ENCODE data around the gene CSK.
A peak's percentile ranks its signal among the peaks of the same experiment; 100 is the strongest.

The CSK gene

GRCh38 chr15:74840851-74841775, 59.2 kb downstream of the CSK start:
- DNase-seq (ENCODE audit: low read depth in 1 of 2, low spot score in 1 of 2): no peak

DNA sequence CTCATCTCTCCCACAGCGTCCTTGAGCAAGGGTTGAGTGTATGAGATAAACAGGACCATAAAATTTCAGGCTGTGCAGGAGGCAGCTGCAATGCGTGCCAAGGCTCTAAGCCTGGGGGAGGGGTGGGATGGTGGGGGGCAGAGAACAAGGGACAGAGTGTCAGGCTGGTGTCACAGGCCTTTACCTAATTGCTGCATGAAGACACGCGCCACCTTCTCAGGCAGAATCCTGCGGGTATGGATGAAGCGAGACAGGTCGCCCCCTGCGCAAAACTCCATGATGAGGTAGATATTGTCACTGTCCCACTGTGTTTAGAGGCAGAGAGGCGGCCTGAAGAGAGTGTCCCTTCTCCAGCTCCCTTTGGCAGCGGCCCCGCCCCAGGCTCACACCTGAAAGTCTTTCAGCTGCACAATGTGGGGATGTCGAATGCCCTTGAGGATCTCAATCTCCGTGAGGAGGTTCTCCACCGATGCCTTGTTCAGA, 60.1 kb downstream of the CSK start:
- no peak for DNase-seq (ENCODE audit: low read depth in 1 of 2, low spot score in 1 of 2)

- DNase-seq (ENCODE audit: low read depth in 1 of 2, low spot score in 1 of 2): peak; percentile 89 to 93
Measured at GRCh38 chr15:74842581-74843444, 60.9 kb downstream of the CSK start, which contains the start of gene ULK3. ULK3 (minus strand) TSS chr15:74843156; CDS start chr15:74843105, 51 bp downstream.

DNA sequence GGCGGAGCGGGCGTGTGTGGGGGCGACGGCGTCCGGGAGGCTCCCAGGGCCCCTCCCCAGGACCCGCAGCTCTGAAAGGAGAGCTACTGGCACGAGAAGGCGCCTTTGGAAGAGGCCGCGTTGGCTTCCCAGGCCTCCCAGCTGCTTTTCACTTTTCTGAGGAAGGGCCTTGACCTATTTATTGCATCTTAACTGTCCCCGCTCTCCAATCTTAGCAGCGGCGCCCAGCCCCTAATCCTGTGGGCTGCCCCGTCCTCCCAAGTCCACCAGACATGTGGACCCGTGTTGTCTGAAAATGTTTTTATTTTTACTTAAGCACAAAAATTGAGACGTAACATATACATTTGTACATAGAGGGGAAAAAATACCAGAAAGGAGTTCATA, 61.6 kb downstream of the CSK start:
- DNase-seq (ENCODE audit: low read depth in 1 of 2, low spot score in 1 of 2): no peak

GRCh38 chr15:74843891-74844299, 62.0 kb downstream of the CSK start:
- no peak for DNase-seq (ENCODE audit: low read depth in 1 of 2, low spot score in 1 of 2)

- DNase-seq (ENCODE audit: low read depth in 1 of 2, low spot score in 1 of 2): no peak
Measured at GRCh38 chr15:74844319-74845207, 62.7 kb downstream of the CSK start.

DNA sequence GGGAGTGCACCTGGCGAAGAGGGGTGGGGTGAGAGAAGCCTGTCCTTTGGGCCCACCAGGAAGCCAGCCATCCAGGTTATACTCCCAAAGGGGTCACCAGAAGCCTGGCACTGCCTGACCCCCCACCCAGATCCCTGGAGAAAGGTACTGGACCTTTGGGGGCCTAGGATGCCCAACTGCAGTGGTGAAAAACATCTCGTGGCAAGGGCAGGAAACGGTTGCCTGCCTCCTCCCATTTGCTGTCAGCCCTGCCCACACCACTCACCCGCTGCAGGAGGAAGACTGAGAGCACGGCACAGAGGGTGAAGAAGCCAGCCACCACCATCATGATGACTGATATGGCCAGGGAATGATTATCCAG, 63.3 kb downstream of the CSK start:
- DNase-seq (ENCODE audit: low read depth in 1 of 2, low spot score in 1 of 2): peak; percentile 32 to 35

DNA sequence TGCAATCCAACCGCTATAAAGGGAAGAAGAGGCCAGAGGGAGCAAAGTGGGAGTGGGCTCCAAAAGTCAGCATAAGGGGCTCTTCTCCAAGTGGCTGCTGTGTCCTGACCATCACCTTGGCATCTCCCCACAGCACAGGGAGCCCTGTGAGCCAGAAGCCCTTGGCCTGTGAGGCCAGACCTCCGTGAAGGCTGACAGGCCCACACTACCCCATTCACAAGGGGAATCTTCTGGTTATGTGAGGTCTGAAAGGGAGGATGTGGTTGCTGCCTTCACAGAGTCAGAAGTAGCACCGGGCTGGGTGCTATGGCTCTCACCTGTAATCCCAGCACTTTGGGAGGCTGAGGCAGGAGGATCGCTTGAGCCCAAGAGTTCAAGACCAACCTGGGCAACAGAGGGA, 63.7 kb downstream of the CSK start:
- DNase-seq (ENCODE audit: low read depth in 1 of 2, low spot score in 1 of 2): no peak

GRCh38 chr15:74847432-74847831, 65.6 kb downstream of the CSK start:
- no peak for DNase-seq (ENCODE audit: low read depth in 1 of 2, low spot score in 1 of 2)

GRCh38 chr15:74850393-74850792, 68.5 kb downstream of the CSK start:
- no peak for DNase-seq (ENCODE audit: low read depth in 1 of 2, low spot score in 1 of 2)

GRCh38 chr15:74851960-74852359, 70.1 kb downstream of the CSK start:
- no peak for DNase-seq (ENCODE audit: low read depth in 1 of 2, low spot score in 1 of 2)

All from stimulated activated CD4-positive, alpha-beta T cell treated with anti-CD3 and anti-CD28 coated beads, Interleukin-15, amount 100 ng/mL, for 1 hour (primary cell).